Urothelium cell line (cell line): ENCODE data around the gene NAXE.
"Not testable (repeated sequence)": the region's sequence is repeated elsewhere in the genome, so short reads cannot be mapped to it uniquely, and the experiment has no call there.

ENCODE experiments used
- DNase-seq: peaks from one replicate; pipeline ENCODE4 v3.0.0; 2011; ENCODE audit warnings: low spot score, mixed read lengths
- FAIRE-seq: peaks from 2 replicates; lab custom pipeline; 2011; peaks lifted over from hg19 to GRCh38; lab: Jason Lieb, UNC

NAXE gene

DNA sequence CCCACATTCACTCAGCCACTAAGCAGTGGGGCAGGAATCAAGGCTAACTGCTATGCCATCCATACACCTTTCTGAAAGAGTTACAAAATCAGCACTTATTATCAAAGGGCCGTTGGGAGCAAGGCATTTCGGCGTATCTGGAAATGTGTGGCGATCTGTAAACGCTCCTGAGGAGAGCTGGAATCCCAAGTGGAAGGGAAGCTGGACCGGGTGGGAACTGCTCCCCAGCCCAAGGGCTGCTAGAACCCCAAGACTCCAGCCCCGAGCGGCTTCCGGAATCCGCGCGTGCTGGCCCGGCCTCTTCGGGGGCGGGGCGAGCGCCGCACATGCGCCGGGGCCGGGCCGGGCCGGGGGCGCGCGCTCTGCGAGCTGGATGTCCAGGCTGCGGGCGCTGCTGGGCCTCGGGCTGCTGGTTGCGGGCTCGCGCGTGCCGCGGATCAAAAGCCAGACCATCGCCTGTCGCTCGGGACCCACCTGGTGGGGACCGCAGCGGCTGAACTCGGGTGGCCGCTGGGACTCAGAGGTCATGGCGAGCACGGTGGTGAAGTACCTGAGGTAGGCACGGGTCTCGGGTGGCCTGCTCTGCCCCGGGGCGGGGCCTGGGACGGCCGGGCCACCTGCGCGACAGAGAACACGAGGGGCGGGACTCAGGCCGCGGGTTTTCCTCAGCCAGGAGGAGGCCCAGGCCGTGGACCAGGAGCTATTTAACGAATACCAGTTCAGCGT lies at the start of gene NAXE:
Gene NAXE, plus strand, starts transcription at position 345 of the 726 bp plus-strand sequence. Its CDS starts 29 bp downstream, at position 374.
- FAIRE-seq (no peak), DNase-seq (peak; percentile 91)

DNA sequence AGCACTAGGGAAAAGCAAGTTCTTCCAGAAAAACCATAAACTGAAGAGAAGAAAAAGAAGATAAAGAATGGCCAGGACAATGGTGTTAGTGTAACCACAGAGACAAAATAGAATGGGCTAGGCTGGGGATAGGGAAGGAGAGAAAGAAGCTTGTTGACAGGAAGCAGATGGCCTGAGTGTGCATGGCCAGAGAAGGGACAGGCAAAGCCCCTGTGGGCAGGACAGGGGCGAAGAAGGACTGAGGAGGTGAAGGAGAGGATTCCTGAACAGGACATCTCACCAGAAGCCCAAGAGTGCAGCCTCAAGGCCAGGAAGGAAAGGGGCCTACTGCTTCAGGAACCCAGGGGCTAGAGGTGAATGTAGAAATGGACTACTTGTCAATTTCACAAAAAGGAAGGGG lies 48.5 kb upstream of the NAXE start:
- DNase-seq (no peak), FAIRE-seq (no peak)

DNA sequence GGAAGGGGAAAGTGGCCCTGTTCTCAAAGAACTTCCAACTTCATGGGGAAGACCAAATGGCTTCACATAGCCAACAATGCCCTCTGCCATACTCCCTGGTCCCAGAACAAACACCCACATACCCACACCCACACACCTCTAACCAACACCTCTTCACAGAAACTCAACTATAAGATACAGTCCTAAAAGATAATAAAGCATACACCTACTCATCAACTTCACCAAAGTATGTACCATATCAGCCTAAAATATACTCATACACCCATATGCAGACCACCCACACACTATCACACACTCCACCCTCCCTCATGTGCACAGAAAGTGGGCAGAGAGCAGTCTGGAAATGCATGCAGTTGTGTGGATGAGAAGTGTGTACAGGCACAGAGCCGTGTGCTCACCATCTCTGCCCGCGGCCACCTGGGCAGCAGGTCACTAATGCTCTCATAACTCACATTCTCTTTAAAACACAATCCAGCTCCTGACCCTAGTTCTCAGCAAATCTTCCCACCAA lies 46.9 kb upstream of the NAXE start:
- FAIRE-seq, result no peak
- no peak for DNase-seq

DNA sequence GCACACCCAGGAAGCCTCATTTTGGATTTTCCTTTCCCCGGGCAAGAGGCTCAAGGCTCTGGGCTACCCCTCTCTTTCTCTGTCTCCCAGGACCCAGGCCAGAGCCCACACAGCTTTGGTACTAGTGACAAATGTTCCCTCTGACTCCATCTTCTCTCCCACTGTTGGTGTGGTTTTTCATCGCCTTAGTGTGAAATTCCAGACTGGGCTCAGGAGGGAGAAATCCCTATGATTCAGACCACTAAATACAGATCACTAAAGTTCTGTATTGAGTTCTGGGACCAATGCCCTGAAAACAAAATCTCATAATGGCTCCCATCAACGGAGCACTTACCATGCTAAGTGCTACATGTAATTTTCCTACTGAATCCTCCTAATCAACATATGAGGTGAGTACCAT lies 45.3 kb upstream of the NAXE start:
- no peak for FAIRE-seq
- DNase-seq, result no peak

DNA sequence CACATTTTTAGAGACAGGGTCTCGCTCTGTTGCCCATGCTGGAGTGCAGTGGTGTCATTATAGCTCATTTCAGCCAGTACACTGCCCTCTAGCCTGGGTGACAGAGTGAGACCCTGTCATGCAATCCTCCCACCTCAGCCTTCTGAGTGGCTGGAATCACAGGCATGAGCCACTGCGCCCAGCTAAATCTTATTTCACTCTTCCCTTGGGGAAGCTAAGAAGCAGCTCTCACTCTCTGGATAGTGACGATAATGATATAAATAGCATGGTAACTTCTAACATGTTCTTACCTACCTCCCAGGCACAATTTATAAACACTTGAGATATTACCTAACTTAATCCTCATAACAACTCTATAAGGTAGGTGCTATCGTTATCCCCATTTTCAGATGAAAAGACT lies 44.1 kb upstream of the NAXE start:
- no peak for DNase-seq

DNA sequence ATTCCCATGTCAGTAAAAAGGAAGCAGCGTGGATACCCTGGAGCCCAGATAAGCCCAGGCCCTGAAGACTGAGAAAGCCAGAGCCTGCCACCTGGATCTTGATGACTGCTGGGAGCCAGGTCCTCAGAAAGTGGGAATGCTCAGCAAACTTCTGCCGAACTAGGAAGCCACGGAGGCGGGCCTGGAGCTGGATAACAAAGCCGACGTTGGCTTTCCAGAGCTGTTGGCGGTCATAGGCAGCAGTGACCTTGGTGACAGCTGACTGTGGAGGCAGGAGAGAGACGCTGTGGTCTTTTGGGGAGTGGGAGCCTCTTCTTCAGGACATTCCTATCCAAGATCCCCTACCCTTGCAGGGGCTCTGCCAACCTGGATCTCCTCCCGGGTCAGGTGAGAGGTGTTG lies 43.6 kb upstream of the NAXE start:
- FAIRE-seq, result no peak
- DNase-seq, result no peak

More for the DNA sequence above, 44.1 kb upstream of the NAXE start:
- no peak for FAIRE-seq

DNA sequence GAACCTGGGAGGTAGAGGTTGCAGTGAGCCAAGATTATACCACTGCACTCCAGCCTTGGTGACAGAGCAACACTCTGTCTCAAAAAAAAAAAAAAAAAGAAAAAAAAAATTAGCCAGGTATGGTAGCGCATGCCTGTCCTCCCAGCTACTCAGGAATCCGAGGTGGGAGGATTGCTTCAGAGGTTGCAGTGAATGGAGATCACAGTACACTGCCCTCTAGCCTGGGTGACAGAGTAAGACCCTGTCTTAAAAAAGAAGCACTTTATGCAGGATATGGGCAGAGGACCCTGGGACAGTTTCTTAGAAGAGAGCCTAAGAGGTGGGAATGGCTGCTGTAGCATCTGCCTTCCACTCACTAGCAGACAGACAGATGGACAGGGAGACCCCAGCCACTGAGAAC lies 42.2 kb upstream of the NAXE start:
- DNase-seq (no peak), FAIRE-seq (no peak)

DNA sequence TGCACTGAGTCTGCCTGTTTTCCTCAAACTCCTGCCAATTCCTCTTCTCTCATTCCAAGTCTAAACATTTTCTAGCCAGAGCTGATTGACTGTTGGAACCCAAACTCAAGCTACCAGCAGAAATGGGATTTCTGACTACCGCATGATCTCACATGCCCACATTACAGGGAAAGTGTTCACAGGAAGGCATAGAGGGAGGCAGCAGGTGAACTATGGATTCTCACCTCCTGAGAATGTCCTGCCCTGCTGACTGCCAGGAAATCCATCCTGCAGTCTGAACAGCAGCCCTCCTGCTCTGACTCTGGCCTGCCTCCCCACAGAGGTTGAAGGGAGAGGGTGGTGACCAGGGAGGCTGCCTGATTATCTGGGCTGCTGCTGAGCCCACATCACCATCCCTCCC lies 41.7 kb upstream of the NAXE start:
- no peak for DNase-seq
- no peak for FAIRE-seq

DNA sequence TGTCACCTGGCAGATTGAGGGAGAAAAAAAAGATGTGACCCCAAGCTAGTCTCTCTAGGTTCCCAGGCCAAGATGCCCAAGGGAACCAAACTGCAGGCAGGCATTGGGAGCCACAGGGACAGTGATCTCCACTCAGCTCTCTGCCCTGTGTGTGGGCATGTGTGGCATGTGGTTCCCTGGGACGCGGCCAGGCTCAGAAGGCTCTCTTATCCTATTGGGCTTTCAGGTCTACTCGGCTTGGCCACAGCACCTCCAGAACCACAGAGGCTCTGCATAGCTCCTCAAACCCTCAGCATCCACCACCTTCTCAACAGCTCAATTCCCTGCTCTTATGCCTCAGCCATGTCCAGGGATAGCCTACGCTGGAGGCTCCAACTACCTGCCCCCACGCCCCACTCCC lies 41.2 kb upstream of the NAXE start:
- FAIRE-seq, result no peak
- DNase-seq, result no peak

DNA sequence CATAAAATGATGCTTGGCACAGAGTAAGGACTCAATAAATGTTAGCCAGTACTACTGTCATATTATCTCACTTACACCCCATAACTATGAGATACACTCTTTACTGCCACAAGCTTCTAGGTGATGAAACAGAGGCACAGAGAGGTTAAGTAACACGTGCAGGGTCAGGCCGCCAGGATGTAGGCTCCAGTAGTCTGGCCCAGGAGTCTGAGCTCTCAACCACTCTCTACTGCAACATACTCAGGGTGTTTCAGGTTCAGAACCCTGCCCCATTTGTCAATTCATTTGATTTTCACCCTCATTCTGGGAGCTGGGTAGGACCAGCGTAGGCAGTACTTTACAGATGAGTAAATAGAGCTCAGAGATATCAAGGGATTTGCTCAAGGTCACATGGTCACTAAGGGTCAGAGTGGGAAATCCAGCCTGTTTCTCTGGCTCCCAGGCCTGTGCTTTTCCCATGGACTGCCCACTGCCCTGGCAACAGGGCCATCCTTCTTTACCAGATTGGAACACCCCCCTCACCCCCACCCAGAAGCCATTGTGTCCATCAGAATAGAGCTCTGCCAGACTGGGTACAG lies 40.4 kb upstream of the NAXE start:
- FAIRE-seq, result no peak
- DNase-seq, result no peak

DNA sequence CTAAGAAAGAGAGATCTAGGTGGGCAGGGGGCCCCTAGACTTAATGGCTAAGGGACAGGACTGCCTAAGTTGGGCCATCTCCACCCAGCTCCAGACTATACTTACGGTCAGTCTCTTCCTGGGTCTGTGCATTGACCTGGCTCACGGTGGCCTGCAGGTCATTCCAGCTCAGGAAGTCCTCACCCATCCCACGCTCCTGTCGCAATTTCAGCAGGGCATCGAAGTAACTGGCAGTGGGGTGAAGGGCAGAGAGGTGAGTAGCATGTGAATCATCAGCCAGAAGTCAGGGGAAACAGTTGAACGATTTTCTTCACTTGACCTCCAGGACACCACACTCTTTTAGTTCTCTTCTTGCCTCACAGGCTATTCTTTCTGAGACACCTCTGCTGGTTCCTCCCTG lies 39.7 kb upstream of the NAXE start:
- FAIRE-seq, result no peak
- DNase-seq, result no peak

DNA sequence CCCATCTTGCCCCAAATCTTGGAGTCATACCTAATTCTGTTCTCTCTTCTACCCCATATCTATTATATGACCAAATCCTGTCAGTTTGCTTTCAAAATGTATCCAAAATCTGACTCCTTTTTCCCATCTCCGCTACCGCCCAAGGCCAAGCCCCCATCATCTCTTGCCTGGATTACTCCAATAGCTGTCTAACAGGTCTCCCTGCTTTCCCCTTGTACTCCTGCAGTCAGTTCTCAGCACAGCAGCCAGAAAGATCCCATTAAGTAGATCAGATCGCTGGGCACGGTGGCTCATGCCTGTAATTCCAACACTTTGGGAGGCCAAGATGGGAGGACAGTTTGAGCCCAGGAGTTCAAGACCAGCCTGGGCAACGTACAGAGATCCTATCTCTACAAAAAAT lies 39.1 kb upstream of the NAXE start:
- DNase-seq, result no peak
- no peak for FAIRE-seq

DNA sequence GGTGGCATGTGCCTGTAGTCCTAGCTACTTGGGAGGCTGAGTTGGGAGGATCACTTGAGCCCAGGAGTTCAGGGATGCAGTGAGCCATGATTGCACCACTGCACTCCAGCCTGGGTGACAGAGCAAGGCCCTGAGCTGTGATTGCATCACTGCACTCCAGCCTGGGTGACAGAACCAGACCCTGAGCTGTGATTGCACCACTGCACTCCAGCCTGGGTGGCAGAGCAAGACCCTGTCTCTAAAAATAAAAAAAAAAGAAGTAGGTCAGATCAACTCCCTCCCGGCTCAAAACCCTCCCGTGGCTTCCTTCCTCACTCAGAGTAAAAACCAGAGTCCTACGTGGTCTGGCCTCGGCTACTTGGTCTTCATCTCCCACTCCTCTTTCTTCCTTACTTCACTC lies 38.6 kb upstream of the NAXE start:
- not testable (repeated sequence) for FAIRE-seq, DNase-seq

DNA sequence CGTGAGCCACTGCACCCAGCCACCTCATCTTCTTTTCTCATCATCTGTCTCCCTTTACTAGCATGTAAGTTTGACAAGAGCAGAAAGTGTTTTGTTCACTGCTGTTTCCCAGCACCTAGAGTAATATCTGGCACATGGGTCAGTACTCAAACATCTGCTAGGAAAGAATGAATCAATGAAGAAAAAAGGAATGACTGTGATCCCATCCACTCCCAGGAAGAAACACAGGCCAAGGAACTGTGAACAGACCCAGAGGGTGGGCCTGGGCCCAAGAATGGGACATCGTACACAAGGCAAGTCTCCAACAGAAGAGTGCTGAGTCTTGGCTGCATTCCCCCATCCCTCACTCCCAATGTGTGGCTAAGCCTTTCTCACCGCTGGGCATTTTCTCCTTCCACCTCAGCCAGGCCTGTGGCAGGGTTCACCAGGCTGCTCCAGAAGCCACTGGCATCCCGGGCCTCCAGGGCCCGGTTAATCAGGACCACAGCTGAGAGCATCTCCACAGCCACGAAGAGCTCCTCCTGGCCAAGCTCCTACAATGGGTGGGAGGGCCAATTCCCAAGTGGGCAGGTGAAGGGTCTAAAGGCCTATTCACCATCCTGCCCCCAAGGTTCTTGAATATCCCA lies 37.6 kb upstream of the NAXE start:
- DNase-seq, result no peak
- FAIRE-seq, result no peak

DNA sequence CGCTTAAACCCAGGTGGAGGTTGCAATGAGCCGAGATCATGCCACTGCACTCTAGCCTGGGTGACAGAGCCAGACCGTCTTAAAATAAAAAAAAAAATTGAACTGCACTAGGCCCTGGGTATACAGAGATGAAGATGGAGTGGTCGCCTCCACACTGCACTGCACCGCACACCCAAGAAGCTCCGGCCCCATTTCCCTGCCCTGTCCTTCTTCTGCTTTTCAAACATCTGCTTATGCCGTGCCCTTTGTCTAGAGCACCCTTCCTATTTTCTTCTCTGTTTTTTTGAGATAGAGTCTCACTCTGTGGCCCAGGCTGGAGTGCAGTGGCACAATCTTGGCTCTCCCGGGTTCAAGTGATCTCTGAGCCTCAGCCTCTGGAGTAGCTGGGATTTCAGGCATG lies 36.6 kb upstream of the NAXE start:
- DNase-seq (no peak), FAIRE-seq (no peak)

DNA sequence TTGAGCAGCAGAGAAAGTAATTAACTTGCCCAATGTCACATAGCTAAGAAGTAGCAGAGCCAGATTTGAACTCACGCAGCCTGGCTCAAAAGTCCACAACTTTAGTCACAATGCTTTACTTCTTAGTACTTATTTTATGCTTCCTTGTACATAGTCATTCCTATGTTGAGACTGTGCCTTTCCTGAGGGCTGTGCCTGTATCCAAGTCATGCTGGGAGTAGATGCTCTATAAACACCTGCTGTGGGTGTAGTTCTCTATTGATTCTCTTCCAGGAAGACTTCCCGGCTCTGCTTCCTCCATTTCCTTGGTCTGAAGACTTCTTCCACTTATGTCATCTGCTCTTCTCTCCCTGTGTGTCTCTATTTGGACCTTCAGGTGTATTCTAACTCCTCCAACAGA lies 35.9 kb upstream of the NAXE start:
- no peak for FAIRE-seq

DNA sequence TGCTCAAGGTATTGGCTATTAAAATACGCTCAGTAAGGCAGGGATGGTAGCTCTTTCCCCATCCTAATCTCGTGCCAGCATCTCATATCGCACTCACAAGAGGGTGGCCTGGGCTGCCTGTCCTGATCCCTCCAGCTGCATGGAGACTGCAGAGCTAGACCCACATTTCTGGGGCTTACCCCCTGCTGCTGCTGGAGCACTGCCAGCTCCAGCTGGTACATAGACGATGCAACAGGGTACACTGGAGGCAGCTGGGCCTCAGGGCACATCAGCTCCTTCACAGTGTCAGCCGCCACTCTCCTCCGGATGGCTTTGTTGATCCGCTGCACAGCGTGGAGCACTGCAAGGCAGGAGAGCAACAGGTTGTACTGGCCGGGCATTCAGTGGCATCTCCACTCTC lies 35.2 kb upstream of the NAXE start:
- no peak for DNase-seq
- FAIRE-seq, result no peak

More for the DNA sequence above, 35.9 kb upstream of the NAXE start:
- no peak for DNase-seq

DNA sequence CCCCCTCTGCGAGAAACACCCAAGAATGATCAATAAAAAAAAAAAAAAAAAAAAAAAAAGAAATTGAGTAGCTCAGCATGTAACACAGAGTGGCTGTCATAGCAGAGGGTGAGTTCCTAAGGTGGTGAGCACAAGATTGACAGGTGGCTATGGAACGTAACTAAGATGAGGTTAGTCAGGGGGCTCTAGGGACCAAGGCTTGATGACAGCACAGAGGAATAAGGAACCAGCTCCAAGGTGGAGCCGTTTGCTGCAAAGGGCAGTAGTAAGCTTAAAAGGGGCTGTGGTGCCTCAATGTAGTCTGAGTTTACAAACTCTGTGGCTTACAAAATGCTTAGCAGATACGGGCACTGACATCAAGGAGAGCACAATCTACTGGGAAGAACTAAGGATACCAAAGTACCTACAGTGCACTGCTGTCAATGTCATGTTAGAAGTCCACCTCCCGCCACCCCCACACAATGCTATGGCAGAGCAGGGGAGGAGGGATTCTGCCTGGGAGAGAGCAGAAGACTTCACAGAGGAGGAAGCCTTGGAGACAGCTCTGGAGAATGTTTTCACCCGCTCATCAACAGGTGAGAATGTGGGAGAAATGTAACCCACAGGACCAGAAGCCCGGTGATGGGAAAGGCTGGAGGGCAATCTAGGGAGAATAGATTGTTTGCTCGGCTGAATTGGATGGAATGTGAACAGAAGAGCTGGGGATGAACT lies 32.3 kb upstream of the NAXE start:
- FAIRE-seq, result no peak
- DNase-seq, result no peak

DNA sequence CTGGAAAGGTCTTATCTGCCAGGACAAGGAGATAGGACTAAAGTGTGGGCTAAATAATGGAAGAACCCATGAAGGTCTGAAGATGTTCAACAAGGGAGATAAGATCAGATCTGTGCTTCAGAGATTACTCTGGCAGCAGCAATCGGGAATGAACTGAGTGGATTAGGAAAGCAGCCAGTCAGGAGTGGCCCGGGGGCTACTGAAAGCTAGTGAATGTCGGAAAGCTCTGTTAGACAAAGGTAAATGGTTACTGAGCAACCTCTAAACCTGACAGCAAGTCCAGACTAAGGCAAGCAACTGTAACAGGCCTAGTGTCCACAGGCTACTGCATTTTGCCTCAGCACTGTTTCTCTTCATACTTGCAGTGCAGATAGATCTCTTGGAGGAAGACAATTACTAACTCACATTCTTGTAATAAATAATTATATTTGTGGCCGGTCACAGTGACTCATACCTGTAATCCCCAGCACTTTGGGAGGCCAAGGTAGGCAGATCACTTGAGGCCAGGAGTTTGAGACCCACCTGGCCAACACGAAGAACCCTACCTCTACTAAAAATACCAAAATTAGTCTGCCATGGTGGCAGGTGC lies 31.7 kb upstream of the NAXE start:
- no peak for FAIRE-seq
- no peak for DNase-seq

DNA sequence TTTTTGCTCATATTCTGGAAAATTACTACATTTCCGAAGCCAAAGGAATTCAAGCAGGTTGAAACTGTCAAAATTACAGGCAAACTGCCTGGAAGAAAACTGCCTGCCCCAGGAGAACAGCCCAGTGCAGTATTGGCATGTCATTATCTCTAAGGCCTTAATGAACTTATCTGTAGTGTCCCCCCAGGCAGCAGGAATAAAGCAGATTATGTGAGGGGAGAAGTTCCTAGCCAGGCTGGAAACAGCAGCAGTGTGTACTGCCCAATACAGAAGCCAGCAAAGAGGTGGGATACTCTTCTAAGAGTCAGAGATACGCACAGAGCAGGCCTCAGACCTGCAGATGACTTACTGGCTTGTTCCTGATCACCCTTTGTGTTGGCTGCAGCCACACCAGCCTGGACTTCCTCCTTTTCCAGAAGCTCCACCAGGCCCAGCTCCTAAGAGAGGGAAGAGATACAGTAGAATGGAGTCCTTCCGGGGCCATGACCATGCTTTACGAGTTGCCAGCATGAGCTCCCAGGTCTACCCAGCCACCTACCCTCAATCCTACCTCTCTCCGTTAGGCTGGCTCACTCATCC lies 30.9 kb upstream of the NAXE start:
- DNase-seq, result no peak
- no peak for FAIRE-seq

DNA sequence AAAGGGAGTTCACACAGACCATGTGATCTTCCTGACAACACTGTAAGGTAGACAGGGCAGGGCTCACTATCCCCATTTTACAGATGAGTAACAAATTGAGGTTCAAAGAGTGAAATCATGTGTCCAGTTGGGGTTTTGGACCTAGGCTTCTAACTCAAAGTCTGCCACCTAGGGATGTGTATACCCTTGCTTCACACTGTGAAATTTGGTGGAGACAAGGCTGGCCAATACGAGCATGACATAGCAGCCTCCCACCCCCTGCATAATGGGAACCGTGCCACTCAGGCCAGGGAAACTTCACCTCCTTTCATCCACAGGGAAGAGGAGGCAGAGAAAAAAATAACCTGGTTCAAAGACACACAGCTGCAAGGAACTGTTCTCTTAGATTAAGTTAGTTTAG lies 26.1 kb upstream of the NAXE start:
- no peak for DNase-seq

More for the DNA sequence above, 26.1 kb upstream of the NAXE start:
- no peak for FAIRE-seq
